PC-9 (cell line): ENCODE data around the gene PCDH11Y. TPM values are rescaled to one million over a fixed set of nuclear protein-coding genes. Genes with fewer than 3 reads are reported as not detected.
A peak's percentile ranks its signal among the peaks of the same experiment; 100 is the strongest.
"Not testable (repeated sequence)": the region's sequence is repeated elsewhere in the genome, so short reads cannot be mapped to it uniquely, and the experiment has no call there.

Experiments used
- Bru-seq: library from RNA; stranded (reverse); fragments of 400-500 nt; gene quantifications from one replicate; lab custom pipeline; 2021; lab: Mats Ljungman, UMichigan
- BruChase-seq, 2 experiments: library from RNA; stranded (reverse); fragments of 400-500 nt; gene quantifications; one replicate each; lab custom pipeline; 2021; lab: Mats Ljungman, UMichigan
- BruUV-seq: library from RNA; stranded (reverse); fragments of 400-500 nt; replicated peaks from 2 replicates; lab custom pipeline; 2021; lab: Mats Ljungman, UMichigan
- CTCF ChIA-PET: fragments of 300-600 bp; sonication (Branson Sonifier 250); formaldehyde crosslinking; loops from one replicate; lab custom pipeline; 2022; ENCODE audit warnings: antibody characterized with exemption; lab: Charles Lee
- POLR2A ChIA-PET: fragments of 300-600 bp; sonication (Branson Sonifier 250); formaldehyde crosslinking; loops from one replicate; lab custom pipeline; 2022; ENCODE audit warnings: antibody characterized with exemption; ENCODE audit not compliant: unreplicated experiment; lab: Charles Lee
- DNase-seq, 2 experiments: peaks; one replicate each; pipeline versions ENCODE4 v3.0.0 to v3.0.0-alpha.2; 2015 to 2022; ENCODE audit warnings: mixed read lengths in 1 of 2
- H2AFZ ChIP-seq: fragments of 200-600 bp; sonication (generic); 2 replicates; pipeline ENCODE4 v1.8.1; 2017; ENCODE audit warnings: antibody characterized with exemption
- H3F3A ChIP-seq: fragments of 200-600 bp; sonication (generic); 2 replicates; pipeline ENCODE4 v1.8.1; 2017; ENCODE audit warnings: antibody characterized with exemption, mild to moderate bottlenecking, low read depth; ENCODE audit not compliant: insufficient read depth
- H3K27ac ChIP-seq: fragments of 200-600 bp; sonication (generic); 2 replicates; pipeline ENCODE4 v1.6.1; 2016; ENCODE audit warnings: mixed run types
- H3K27me3 ChIP-seq: fragments of 200-600 bp; sonication (generic); 2 replicates; pipeline ENCODE4 v1.6.1; 2016; ENCODE audit warnings: low read depth, mixed run types; ENCODE audit not compliant: insufficient read depth
- H3K36me3 ChIP-seq: fragments of 200-600 bp; sonication (generic); 2 replicates; pipeline ENCODE4 v1.6.1; 2016; ENCODE audit warnings: low read depth, mixed run types
- H3K4me1 ChIP-seq: fragments of 200-600 bp; sonication (generic); replicated peaks from 2 replicates; pipeline ENCODE4 v1.6.1; 2016; ENCODE audit warnings: mixed run types; ENCODE audit not compliant: insufficient read depth
- H3K4me2 ChIP-seq: fragments of 200-600 bp; sonication (generic); 2 replicates; pipeline ENCODE4 v1.6.1; 2017; ENCODE audit warnings: mixed run types
- H3K4me3 ChIP-seq: fragments of 200-600 bp; sonication (generic); 2 replicates; pipeline ENCODE4 v1.6.1; 2016; ENCODE audit warnings: mixed run types
- H3K79me2 ChIP-seq: fragments of 200-600 bp; sonication (generic); 2 replicates; pipeline ENCODE4 v1.6.1; 2017; ENCODE audit warnings: low read depth, mixed run types
- H3K9me2 ChIP-seq: fragments of 200-600 bp; sonication (generic); 2 replicates; pipeline ENCODE4 v1.8.1; 2017; ENCODE audit warnings: mild to moderate bottlenecking; ENCODE audit not compliant: insufficient read depth
- H3K9me3 ChIP-seq: fragments of 200-600 bp; sonication (generic); 2 replicates; pipeline ENCODE4 v1.8.1; 2016; ENCODE audit warnings: low read depth; ENCODE audit not compliant: insufficient read depth
- H4K20me1 ChIP-seq: fragments of 200-600 bp; sonication (generic); 2 replicates; pipeline ENCODE4 v1.8.1; 2017; ENCODE audit not compliant: insufficient read depth
- intact Hi-C: fragments of 100-400 bp; cut with micrococcal nuclease; formaldehyde crosslinking; loops from one replicate; pipeline ENCODE4 v1.10.0; 2022; ENCODE audit not compliant: unreplicated experiment
- long read RNA-seq: library from polyadenylated mRNA; stranded (forward); transcript quantifications from one replicate; pipeline ENCODE4 v2.0.0, GENCODE V29; 2022
- total RNA-seq: library from RNA; stranded (reverse); gene quantifications from 2 replicates; pipeline ENCODE4 v1.2.3, GENCODE V29; 2021

Gene PCDH11Y, protein sequence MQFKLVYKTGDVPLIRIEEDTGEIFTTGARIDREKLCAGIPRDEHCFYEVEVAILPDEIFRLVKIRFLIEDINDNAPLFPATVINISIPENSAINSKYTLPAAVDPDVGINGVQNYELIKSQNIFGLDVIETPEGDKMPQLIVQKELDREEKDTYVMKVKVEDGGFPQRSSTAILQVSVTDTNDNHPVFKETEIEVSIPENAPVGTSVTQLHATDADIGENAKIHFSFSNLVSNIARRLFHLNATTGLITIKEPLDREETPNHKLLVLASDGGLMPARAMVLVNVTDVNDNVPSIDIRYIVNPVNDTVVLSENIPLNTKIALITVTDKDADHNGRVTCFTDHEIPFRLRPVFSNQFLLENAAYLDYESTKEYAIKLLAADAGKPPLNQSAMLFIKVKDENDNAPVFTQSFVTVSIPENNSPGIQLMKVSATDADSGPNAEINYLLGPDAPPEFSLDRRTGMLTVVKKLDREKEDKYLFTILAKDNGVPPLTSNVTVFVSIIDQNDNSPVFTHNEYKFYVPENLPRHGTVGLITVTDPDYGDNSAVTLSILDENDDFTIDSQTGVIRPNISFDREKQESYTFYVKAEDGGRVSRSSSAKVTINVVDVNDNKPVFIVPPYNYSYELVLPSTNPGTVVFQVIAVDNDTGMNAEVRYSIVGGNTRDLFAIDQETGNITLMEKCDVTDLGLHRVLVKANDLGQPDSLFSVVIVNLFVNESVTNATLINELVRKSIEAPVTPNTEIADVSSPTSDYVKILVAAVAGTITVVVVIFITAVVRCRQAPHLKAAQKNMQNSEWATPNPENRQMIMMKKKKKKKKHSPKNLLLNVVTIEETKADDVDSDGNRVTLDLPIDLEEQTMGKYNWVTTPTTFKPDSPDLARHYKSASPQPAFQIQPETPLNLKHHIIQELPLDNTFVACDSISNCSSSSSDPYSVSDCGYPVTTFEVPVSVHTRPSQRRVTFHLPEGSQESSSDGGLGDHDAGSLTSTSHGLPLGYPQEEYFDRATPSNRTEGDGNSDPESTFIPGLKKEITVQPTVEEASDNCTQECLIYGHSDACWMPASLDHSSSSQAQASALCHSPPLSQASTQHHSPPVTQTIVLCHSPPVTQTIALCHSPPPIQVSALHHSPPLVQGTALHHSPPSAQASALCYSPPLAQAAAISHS (N-terminal part only)
- not detected in 2 replicates for total RNA-seq
- percentile 1 among the genes with signal in this experiment for Bru-seq, nascent RNA
- percentile 1 among the genes with signal in this experiment for BruChase-seq, experiment 1, labeled RNA remaining after a 2-hour chase
- percentile 0 among the genes with signal in this experiment for BruChase-seq, experiment 2, labeled RNA remaining after a 6-hour chase
- long read RNA-seq = 0 reads

DNA sequence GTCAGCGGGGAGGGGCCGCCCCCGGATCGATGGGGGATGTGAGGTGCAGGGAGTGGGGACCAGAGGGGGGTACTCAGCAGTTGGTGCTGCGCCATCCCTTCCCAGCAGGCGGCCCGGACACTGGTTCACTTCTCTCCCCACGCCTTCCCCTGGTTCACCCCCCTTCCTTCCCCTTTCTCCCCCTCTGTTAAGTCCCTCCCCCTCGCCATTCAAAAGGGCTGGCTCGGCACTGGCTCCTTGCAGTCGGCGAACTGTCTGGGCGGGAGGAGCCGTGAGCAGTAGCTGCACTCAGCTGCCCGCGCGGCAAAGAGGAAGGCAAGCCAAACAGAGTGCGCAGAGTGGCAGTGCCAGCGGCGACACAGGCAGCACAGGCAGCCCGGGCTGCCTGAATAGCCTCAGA, at the start of gene PCDH11Y:
Gene PCDH11Y, plus strand, starts transcription at position 240 of the 400 bp plus-strand sequence. CDS start 56,804 bp downstream, outside the sequence.
- H4K20me1 ChIP-seq, CTCF ChIA-PET, H3K27me3 ChIP-seq, H3K4me2 ChIP-seq, H3K27ac ChIP-seq, intact Hi-C loops, DNase-seq, H3K9me3 ChIP-seq, POLR2A ChIA-PET, H3K9me2 ChIP-seq, H3K36me3 ChIP-seq, H3F3A ChIP-seq, H3K4me3 ChIP-seq, BruUV-seq, H2AFZ ChIP-seq, H3K4me1 ChIP-seq, H3K79me2 ChIP-seq: not testable (repeated sequence)

GRCh38 chrY:4967894-4968293, 32.2 kb upstream of the PCDH11Y start:
- H3K4me2 ChIP-seq, H3K9me3 ChIP-seq, H4K20me1 ChIP-seq, DNase-seq, H3K4me1 ChIP-seq, H3K27ac ChIP-seq, H3K27me3 ChIP-seq, H3K9me2 ChIP-seq, H3K4me3 ChIP-seq, H3K36me3 ChIP-seq, intact Hi-C loops, CTCF ChIA-PET, POLR2A ChIA-PET, H3K79me2 ChIP-seq, H3F3A ChIP-seq, H2AFZ ChIP-seq, BruUV-seq: not testable (repeated sequence)

DNA sequence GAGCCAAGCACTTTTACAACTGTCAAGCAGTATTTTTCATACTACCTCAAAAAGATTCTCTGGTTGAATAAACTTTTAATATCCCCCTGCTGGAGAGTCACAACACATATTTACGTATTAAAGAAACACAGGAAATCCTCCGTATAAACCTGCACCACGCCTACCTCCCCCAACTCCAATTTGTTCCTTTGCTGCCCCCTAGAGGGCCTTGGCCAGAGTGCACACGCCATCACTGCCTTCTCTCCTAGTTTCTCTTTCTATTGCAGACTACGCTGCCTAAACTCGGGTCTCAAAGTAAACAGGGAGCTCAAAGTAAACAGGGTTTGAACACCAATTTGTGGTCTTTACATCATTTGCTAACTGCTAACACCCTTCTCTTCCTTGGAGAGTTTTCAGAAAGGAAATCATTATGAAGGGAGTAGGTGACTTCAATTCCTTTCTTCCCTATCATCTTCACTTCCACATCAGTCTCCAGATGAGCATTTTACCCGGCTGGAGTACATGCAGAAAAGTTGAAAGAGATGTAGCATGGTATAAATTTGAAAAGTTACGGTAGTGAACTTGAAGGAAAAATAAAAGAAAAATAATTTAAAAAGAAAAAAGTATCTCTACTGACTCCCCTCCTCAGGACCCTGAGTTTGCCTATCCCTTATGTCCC, 8.2 kb upstream of the PCDH11Y start:
- H3K36me3 ChIP-seq, H3K4me1 ChIP-seq, intact Hi-C loops, POLR2A ChIA-PET, CTCF ChIA-PET, H3K9me3 ChIP-seq, H2AFZ ChIP-seq, H3K9me2 ChIP-seq, H3F3A ChIP-seq, H3K4me3 ChIP-seq, H3K27me3 ChIP-seq, H3K27ac ChIP-seq, H3K79me2 ChIP-seq, DNase-seq, BruUV-seq, H4K20me1 ChIP-seq, H3K4me2 ChIP-seq: not testable (repeated sequence)

GRCh38 chrY:4994892-4995291, 5.2 kb upstream of the PCDH11Y start:
- H4K20me1 ChIP-seq, H3K27me3 ChIP-seq, H3F3A ChIP-seq, H3K27ac ChIP-seq, H3K4me1 ChIP-seq, H3K79me2 ChIP-seq, H3K9me3 ChIP-seq, POLR2A ChIA-PET, H3K9me2 ChIP-seq, BruUV-seq, CTCF ChIA-PET, H2AFZ ChIP-seq, DNase-seq, H3K4me2 ChIP-seq, H3K4me3 ChIP-seq, intact Hi-C loops, H3K36me3 ChIP-seq: not testable (repeated sequence)

DNA sequence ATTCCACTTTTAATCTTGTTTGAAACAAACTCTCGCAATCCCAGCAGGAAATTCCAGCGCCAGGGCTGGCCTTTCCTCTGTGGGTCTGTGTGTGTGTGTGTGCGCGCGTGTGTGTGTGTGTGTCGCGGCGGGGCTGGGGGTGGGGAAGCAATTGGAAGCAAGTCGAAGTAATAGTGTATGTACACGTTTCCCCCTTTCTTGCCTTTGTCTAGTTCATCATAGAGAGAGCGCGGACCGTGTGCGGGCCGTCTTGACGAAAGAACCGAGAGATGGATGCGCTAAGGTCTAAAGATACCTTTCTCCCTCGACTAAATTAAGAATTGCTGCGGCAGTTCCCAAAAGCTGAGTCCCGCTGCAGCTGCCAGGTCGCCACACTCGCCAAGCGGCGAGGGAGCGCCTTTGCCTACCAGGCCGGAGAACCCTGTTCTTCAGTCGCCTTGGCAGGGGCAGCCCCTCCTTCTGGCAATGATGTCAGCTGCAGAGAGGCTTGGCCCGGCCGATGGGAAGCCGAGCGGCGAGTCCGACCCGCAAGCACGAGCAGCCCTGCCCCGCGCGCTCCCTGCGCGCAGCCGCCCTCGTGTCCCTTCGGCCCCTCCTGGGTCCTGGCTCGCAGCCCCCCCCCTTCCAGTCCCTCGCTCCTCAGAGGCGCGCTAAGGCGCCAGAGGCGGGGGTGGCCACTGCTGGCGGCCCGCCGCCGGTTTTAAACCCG, 2.5 kb downstream of the PCDH11Y start:
- H3K79me2 ChIP-seq, H3K4me2 ChIP-seq, H3K36me3 ChIP-seq, H2AFZ ChIP-seq, H4K20me1 ChIP-seq, H3K9me2 ChIP-seq, H3K4me3 ChIP-seq, H3K27ac ChIP-seq, BruUV-seq, H3F3A ChIP-seq, CTCF ChIA-PET, intact Hi-C loops, H3K9me3 ChIP-seq, H3K4me1 ChIP-seq, DNase-seq, H3K27me3 ChIP-seq, POLR2A ChIA-PET: not testable (repeated sequence)

DNA sequence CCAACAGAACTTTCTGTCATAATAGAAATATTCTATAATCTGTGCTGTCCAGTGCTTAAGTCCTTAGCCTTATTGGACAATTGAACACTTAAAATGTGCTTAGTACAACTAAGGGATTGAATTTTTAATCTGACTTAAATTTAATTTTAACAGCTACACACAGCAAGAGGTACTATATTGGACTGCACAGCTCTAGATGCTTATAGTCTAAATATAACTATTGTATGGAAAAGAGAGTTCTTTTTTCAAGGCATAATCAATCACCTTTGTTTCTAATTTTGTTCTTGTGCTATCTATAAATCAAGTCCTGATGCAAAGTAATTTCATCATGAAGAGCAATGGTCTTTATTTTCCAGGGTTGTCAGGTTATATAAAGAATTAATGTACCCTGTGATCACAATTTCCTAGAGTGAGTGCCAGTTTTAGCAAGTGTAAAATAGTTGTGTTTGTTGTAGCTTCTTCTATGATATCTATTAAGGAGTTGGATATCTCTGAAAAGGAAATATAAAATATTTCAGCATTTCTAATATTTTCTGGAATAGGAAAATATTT, 39.0 kb downstream of the PCDH11Y start:
- POLR2A ChIA-PET, DNase-seq, H3K4me3 ChIP-seq, H2AFZ ChIP-seq, H3K4me1 ChIP-seq, H3K9me3 ChIP-seq, H3K4me2 ChIP-seq, H3K79me2 ChIP-seq, H3K9me2 ChIP-seq, H3F3A ChIP-seq, H3K27me3 ChIP-seq, H3K36me3 ChIP-seq, intact Hi-C loops, H4K20me1 ChIP-seq, BruUV-seq, CTCF ChIA-PET, H3K27ac ChIP-seq: not testable (repeated sequence)
